GM21723 (cell line): ENCODE results near the gene CTBP1.

ENCODE experiments used
- ATAC-seq: cut with Tn5 transposase; IDR thresholded peaks from one replicate; pipeline ENCODE4 v1.9.1; 2021; ENCODE audit warnings: mild to moderate bottlenecking, moderate library complexity; ENCODE audit not compliant: unreplicated experiment

CTBP1 gene

DNA sequence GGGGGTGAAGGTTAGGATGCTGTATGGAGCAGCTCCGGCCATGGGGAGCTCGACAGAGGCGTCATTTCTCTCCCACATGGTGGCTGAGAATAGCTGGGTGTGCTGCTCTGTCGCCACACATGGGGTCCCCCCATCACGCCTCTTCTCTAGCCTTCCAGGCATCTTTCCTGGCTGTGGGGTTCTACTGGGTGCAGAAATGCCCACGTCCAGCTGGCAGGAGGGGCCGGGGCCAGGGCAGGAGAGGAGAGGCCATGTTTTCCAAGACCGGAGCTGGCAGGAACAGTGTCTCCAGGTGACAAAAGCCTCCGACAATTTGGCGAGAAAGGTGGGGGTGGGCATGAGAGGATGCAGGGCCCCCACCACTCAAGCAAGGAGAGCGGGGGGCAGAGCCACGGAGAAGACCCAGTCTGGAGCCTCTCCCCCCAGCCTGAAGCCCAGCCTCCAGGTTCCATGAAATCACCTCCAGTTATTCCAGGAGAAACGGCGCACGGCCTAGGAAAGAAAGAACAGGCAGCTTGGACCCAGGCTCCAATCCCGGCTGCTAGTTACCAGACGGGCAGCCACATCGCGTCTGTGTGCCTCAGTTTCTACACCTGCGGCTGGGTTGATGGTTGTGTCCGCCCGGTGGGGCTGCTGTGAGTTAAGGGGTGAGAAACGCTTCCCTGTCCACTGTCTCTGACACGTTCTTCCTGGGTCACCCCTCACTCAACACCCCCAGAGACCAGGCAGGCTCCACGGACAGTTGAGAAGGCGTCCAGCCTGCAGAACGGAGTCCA, 49.2 kb downstream of the CTBP1 start:
- ATAC-seq = no peak

DNA sequence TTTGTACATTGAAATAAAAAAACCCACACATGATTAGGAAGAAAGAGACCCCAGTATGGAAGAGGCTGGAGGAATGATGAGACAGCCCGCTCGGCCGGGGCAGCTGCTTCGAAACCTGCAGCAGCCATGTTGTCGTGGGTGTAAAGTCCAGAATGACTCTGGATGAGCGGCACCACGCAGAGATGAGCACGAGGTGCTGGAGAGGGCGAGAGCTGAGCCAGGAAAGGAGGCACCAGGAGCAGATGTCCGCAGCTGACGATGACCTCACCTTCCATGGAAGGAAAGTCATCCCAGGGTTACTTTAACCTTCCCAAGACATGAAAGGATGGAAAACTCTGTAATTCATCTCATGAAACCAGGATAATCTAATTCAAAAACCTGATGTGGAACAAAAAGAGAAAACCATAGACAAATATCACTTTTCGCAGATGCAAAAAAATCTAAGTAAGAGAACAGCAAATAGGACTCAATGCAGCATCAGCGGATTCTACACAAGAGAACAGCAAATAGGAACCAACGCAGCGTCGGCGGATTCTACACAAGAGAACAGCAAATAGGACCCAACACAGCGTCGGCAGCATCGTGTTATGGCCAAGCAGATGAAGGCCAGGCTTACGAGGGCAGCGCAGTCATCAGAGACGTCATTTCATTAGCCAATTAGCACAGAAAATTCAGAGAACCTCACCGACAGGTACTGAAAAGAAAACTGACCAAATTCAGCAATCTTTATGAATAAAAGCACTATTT, 50.7 kb downstream of the CTBP1 start:
- no peak for ATAC-seq

- ATAC-seq = no peak
Measured at GRCh38 chr4:1196421-1197183, 52.3 kb downstream of the CTBP1 start.

- no peak for ATAC-seq
Measured at GRCh38 chr4:1195891-1196401, 53.0 kb downstream of the CTBP1 start.

DNA sequence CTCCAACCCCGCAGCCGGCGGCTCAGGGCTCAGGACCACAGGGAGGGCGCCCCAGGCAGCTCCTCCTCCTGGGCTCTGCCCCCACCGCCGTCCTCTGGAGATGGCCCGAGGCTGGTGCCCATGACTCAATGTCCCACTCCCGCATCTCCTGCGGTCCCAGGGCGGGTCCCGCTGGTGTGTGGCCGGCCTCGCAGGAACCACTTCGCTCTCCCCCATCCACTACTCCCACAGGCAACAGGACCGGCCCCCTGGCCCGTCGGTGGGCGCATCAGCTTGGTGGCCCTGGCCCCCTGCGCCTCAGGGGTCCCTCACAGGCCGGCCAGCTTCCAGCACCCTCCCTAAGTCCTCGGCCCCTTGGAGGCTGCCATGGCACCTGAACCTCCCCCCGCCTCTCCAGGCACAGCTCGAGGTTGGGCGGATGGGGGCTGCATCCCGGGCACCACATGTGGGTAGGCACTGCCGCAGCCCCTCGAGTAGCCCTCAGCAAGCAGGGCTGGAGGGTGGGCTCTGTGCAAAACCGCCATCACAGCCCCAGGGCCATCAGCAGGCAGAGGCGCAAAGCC, 53.7 kb downstream of the CTBP1 start:
- no peak for ATAC-seq

GRCh38 chr4:1194010-1194900, 54.7 kb downstream of the CTBP1 start:
- ATAC-seq = no peak

GRCh38 chr4:1193206-1194009, 55.5 kb downstream of the CTBP1 start:
- ATAC-seq = no peak

DNA sequence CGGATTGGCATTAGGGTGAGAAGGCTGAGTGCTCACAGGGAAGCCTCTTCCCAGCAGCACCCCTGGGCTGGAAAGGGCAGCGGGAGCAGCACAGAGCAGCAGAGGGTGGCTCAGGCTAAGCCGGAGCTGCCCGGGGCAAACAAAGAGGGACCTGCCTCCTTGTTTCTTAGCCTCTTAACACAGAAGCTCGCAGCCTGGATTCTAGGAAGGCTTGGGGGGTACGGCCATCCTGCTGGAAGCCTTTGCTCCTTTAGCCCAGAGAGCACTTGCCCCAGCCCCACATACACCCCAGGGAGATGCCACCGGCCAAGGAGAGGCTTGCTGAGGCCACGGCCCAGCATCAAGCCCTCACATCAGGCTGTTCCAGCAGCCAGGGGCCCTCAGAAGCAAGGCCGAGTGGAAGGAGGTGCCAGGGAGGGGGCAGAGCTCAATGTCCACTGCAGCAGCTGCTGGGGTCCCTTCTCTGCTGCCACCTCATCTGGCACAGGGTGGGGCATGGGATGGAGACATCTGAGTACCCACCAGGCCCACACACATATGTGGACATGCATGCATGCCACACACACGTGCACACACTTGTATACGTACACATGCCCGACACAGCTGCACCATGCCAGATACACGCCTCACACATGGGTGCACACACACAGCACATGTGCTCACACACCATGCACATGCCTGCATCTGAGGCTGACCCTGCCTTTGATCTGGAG, 56.3 kb downstream of the CTBP1 start:
- ATAC-seq = no peak

GRCh38 chr4:1192091-1192492, 56.8 kb downstream of the CTBP1 start:
- no peak for ATAC-seq

DNA sequence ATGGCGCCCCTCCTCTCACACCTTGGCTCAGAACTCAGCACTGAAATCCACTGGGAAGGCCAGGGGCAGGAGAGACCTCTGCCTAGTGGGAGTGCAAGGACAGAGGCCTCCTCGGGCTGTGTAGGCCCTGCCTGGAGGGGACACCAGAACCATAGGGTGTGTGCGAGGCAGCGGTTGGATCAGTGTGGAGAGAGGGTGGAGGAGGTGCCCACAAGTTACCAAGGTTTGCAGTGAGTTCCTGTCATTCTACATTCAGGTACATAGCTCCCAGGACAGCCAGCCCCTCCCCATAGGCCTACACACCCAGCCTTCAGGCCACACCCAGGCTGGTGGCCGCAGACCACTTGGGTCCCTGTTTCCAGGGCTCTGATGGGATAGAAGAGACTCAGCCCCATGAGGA, 57.3 kb downstream of the CTBP1 start:
- ATAC-seq = no peak

GRCh38 chr4:1187182-1187581, 61.7 kb downstream of the CTBP1 start:
- peak; percentile 64 for ATAC-seq

DNA sequence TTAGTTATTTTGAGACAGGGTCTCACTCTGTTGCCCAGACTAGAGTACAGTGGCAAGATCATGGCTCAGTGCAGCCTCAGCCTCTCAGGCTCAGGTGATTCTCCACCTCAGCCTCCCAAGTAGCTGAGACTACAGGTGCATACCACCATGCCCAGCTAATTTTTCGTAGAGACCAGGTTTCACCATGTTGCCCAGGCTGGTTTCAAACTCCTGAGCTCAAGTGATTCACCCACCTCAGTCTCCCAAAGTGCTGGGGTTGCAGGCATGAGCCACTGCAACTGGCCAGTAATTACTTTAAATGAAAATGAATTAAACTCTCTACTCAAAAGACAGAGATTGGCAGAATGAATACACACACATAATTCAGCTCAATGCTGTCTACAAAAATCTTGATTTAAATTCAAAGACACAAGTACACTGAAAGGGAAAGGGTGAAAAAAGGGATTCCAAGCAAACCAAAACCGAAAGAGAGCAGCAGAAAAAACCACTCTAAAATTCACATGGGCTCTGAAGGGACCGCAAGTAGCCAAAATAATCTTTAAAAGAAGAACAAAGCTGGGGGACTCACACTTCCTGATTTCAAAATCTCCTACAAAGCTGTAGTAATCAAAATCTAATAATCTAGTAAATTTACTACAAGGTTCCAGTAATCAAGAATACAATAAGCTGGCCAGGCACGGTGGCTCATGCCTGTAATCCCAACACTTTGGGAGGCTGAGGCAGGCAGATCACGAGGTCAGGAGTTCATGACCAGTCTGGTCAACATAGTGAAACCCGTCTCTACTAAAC, 64.8 kb downstream of the CTBP1 start:
- ATAC-seq = peak; percentile 78

DNA sequence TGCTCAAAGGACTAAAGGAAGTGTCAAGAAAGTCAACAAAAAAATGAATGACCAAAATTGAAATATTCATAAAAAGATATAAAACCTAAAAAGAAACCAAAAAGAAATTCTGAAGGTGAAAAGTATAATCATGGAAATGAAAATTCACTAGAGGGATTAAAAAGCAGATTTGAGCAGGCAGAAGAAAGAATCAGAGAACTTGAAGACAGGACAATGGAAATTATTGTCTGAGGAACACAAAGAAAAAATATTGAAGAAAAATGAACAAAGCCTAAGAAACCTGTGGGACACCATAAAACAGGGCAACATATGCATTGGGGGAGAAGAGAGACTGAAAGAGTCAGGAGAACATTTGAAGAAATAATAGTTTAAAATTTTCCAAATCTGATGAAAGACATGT, 66.6 kb downstream of the CTBP1 start:
- ATAC-seq = no peak

GRCh38 chr4:1180663-1181062, 68.3 kb downstream of the CTBP1 start:
- no peak for ATAC-seq

- no peak for ATAC-seq
Measured at GRCh38 chr4:1179976-1180375, 69.0 kb downstream of the CTBP1 start.

DNA sequence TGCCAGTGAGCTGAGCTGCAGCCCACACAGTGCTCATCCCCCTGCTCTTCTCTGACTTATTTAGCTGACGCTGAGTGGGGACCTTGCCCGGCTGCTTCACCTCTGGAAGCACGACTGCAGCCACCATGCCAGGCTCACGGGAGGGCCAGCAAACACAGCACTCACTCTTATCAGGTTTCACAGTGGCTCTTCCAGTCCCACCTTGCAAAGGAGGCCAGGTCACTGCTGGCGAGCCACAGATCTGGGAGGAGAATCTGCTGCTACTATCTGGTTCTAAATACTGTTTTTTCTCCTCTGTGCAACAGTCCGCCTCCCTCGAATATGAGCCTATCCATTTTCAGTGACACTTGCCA, 69.9 kb downstream of the CTBP1 start:
- no peak for ATAC-seq

DNA sequence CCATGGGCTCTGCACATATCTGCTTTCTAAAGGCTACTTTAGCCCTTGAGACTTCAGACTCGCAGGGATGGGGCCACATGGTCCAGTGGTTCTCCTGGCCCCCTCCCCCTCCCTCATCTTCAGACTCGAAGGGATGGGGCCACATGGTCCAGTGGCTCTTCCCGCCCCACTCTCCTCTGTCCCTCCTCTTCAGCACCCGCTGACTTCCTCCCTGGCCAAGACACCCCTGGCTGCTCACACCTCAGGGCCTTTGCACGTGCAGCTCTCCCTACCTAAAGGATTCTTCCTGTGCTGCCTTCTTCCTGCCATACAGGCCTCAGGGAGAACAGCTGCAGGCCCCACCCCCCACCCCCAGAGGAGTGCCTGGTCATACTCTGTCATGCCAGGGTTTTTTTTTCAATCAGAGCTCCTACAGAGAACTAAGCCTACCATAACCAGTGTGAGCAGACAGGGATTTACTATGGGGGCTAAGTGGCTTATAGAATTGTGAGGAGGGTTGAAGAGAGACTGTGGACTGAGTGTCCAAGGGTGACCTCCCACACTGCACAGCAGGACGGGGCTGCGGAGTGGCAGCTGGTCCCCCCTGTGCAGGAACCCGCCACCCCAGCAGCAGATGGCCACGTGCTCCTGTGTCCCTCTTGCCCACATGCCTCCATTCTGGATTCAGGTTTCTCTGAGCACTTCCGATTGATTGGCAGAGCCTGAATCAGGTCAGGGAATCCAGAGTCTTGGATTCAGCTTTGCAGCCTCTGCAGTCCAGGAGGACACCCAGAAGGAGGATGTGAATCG, 70.4 kb downstream of the CTBP1 start:
- ATAC-seq = no peak
